Measurements from ENCODE around the gene CEP162.

Gene CEP162

DNA sequence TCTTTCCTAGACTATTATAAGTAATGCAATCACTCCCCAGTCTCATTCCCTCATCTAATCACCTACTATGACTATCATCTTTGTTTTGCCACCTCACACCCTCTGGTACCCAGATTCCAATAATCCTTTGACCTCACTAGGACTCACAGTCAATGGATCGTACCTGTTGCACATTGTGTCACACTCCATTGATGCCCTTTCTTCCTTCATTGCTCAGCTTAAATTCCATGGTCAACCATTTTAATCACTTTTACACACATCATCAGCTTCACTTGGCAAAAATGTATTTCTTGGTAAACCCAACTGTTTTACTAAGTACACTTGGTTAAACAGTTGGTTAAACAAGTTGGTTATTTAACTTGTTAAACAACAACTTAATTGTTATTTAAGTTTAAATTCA, 44.0 kb downstream of the CEP162 start:
- TF ChIP-seq, protein P1, sequence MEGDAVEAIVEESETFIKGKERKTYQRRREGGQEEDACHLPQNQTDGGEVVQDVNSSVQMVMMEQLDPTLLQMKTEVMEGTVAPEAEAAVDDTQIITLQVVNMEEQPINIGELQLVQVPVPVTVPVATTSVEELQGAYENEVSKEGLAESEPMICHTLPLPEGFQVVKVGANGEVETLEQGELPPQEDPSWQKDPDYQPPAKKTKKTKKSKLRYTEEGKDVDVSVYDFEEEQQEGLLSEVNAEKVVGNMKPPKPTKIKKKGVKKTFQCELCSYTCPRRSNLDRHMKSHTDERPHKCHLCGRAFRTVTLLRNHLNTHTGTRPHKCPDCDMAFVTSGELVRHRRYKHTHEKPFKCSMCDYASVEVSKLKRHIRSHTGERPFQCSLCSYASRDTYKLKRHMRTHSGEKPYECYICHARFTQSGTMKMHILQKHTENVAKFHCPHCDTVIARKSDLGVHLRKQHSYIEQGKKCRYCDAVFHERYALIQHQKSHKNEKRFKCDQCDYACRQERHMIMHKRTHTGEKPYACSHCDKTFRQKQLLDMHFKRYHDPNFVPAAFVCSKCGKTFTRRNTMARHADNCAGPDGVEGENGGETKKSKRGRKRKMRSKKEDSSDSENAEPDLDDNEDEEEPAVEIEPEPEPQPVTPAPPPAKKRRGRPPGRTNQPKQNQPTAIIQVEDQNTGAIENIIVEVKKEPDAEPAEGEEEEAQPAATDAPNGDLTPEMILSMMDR (IDR thresholded peaks at IDR 0.05): no peak

DNA sequence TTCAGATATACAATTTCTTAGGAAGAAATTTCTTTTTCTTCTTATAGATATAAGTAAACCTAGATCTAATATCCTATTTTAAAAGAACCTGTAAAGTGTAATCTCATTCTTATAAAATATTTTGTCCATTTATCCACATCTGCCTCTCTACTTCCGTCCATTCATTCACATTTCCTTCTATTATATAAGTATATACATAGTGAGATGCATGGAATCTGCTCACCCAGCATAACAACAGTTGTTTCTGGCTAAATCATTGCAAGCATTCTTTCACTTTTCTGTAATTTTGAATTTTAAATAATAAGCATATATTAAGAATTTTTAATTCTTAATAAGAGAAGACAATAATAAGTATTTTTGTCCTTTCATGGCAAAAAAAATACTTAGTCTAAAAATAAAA, 45.4 kb downstream of the CEP162 start:
- TF ChIP-seq, protein P1 (IDR thresholded peaks at IDR 0.05): no peak

DNA sequence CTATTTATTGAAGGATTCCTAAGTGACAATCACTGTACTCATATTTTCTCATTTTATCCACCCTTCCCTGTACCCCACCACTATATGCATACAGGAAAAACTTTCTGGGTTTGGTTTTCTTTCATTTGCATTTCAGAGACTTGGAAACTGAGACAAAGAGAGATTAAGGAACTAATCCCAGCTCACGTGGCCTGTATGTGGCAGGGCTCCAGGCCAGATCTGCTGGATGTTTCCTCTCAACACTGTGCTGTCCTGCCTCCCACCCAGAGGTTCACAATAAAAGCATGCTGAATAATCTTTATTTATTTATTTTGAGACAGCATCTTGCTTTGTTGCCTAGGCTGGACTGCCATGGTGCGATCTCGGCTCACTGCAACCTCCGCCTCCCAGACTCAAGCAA, 50.2 kb downstream of the CEP162 start:
- TF ChIP-seq, protein P1 (IDR thresholded peaks at IDR 0.05): no peak

DNA sequence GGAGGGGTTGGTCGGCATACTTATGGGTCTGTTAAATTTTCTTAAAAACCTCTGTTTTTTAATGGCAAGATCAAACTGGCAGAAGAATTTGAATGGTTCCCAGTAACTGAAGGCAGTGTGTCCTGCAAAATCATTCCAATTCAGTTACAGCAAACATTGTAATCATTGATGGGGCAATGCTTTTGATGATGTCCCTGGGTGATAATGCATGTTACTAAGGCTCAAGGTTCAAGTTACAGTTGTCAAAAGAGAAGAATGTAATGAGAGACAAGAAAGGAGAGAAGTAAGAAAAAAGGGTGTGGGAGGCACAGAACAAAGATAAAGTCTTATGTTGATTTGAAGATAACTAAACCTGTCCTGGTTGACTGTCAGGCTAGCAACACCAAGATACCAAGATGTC, 54.9 kb downstream of the CEP162 start:
- TF ChIP-seq, protein P1 (IDR thresholded peaks at IDR 0.05): no peak

DNA sequence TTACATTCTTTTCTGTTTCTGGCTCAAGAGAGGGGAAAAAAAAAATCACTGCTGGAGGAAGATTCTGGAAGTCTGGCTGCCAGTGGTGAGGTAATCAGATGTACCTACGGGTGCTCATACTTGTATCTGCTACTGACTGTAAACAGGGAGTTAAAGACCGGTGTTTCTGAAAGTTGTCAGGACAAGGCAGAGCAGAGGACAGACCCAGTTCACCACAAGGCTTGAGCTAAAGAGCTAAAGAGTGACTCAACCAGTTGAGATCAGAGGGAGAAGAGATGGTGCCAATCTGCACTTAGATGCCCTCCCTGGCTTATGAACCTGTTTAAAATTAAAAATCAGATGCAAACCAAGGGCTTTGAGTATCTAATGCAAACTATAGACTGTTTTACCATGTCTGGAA, 55.4 kb downstream of the CEP162 start:
- TF ChIP-seq, protein P1 (IDR thresholded peaks at IDR 0.05): no peak

DNA sequence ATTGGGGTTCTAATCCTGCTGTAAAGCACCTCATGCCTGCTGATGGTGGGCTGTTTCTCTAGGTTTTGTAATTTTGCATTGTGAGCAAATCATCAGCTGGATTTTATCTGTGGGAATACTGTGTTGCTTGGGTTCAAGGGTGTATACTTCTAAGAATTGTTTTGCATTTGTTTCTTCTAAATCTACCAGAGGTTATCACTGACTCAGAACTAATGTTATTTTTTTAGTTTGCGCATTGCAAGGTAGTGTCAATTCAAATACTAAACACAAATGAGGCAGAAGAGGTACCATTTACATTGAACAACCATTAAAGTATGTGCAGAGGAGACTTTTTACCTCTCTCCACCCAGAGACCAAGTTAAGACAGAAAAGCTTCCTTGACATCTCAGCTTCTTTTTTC, 60.0 kb downstream of the CEP162 start:
- TF ChIP-seq, protein P1 (IDR thresholded peaks at IDR 0.05): no peak

DNA sequence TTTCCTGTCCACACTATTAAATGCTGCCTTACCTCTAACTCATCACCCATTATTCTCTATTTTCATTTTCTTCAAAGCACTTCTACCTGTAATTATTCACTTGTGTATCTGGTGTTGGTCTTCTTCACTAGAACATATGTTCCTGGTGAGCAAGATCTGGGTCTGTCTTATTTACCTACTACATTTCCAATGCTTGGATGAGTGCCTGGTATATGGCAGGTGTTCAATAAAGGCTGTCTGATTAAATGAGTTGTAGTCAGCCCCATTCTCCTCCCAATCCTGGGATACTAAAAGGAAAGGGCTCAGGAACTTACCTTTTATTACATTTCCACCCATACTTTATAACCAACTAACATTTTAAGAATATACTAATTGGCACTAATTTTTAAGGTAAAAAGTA, 61.0 kb downstream of the CEP162 start:
- TF ChIP-seq, protein P1 (IDR thresholded peaks at IDR 0.05): no peak

DNA sequence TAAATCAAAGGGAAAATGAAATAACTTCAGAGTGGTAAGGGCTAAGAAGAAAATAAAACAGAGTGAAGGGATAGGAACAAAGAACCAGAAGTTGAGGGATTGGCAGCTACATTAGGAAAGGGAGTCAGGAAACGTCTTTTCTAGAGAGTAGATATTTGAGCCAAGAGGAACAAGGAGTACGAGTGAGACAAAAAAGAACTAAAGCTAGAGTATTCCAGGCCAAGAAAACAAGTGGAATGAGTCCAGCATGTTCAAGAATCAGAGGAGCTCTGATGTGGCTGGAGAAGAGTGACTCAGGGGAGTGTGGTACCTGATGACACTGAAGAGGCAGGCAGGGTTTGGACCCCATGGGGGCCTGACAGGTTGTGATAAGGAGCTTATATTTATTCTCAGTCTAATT, 66.3 kb downstream of the CEP162 start:
- TF ChIP-seq, protein P1 (IDR thresholded peaks at IDR 0.05): no peak
